HCT116 (cell line): ENCODE results near the gene SERINC1. TPM values are rescaled to one million over a fixed set of nuclear protein-coding genes. Genes with fewer than 3 reads are reported as not detected.

Experiments used
- ATAC-seq: fragments of 200-7000 bp; cut with Tn5 transposase; 2 replicates; pipeline ENCODE4 v1.9.1; 2020; ENCODE audit warnings: mild to moderate bottlenecking, moderate library complexity
- Bru-seq: library from RNA; stranded (reverse); fragments of 400-500 nt; gene quantifications from one replicate; lab custom pipeline; 2021; lab: Mats Ljungman, UMichigan
- BruChase-seq, 2 experiments: library from RNA; stranded (reverse); fragments of 400-500 nt; gene quantifications; one replicate each; lab custom pipeline; 2021; lab: Mats Ljungman, UMichigan
- BruUV-seq: library from RNA; stranded (reverse); fragments of 400-500 nt; replicated peaks from 2 replicates; lab custom pipeline; 2021; lab: Mats Ljungman, UMichigan
- CTCF ChIA-PET: fragments of 300-600 bp; sonication (Branson Sonifier 250); formaldehyde crosslinking; loops from one replicate; lab custom pipeline; 2021; ENCODE audit warnings: antibody characterized with exemption; lab: Charles Lee
- POLR2A ChIA-PET: fragments of 300-600, 350-600 bp; sonication (Branson Sonifier 250); formaldehyde crosslinking; loops from one replicate; lab custom pipeline; 2021; ENCODE audit warnings: antibody characterized with exemption; lab: Charles Lee
- RAD21 ChIA-PET, 2 experiments: fragments of 300-600 bp; sonication (Branson Sonifier 250); formaldehyde crosslinking; loops; one replicate each; lab custom pipeline; 2023; ENCODE audit warnings: low total read pairs in 2 of 2; ENCODE audit not compliant: uncharacterized antibody in 2 of 2, unreplicated experiment in 2 of 2, low non-redundant PET in 1 of 2; lab: Charles Lee
- DNase-seq: peaks from one replicate; pipeline ENCODE4 v3.0.0-alpha.2; 2010; ENCODE audit warnings: low read depth, low spot score
- H2AFZ ChIP-seq: fragments of 200-600 bp; shearing (Covaris generic), sonication (generic); 2 replicates; pipeline ENCODE4 v1.6.1; 2017; ENCODE audit warnings: low read depth, mixed run types, mixed read lengths, antibody characterized with exemption, low read length; ENCODE audit not compliant: poor library complexity, severe bottlenecking
- H3K27ac ChIP-seq: 2 replicates; pipeline ENCODE4 v1.5.1; 2012; ENCODE audit warnings: low read depth, low read length
- H3K27me3 ChIP-seq: fragments of 200-600 bp; sonication (generic); 2 replicates; pipeline ENCODE4 v1.6.1; 2016; ENCODE audit warnings: mixed run types, low read length, mixed read lengths; ENCODE audit not compliant: insufficient read depth
- H3K36me3 ChIP-seq, 2 experiments: fragments of 200-500 bp in 1 of 2; fragments of 200-600 bp in 1 of 2; sonication (Bioruptor generic) in 1 of 2; sonication (generic) in 1 of 2; 2 replicates each; pipeline versions ENCODE4 v1.5.1 to v1.6.1; 2014 to 2016; ENCODE audit warnings: low read length in 2 of 2, inconsistent platforms in 1 of 2, mixed read lengths in 1 of 2, mixed run types in 1 of 2; ENCODE audit not compliant: insufficient read depth in 2 of 2, control insufficient read depth in 1 of 2
- H3K4me1 ChIP-seq, 2 experiments: fragments of 200-600 bp in 1 of 2; sonication (generic) in 1 of 2; 2 replicates each; pipeline versions ENCODE4 v1.5.1 to v1.6.1; 2012 to 2017; ENCODE audit warnings: low read length in 2 of 2, inconsistent platforms in 1 of 2, mild to moderate bottlenecking in 1 of 2, mixed read lengths in 1 of 2, mixed run types in 1 of 2, moderate library complexity in 1 of 2; ENCODE audit not compliant: insufficient read depth in 2 of 2, control insufficient read depth in 1 of 2
- H3K4me2 ChIP-seq: fragments of 200-600 bp; sonication (generic); 2 replicates; pipeline ENCODE4 v1.6.1; 2017; ENCODE audit warnings: mixed run types, low read length, mixed read lengths
- H3K4me3 ChIP-seq, 2 experiments: fragments of 200-600 bp in 1 of 2; sonication (generic) in 1 of 2; replicated peaks in 1 of 2; 2 replicates each; pipeline ENCODE4 v1.5.1; 2011 to 2016; ENCODE audit warnings: low read length in 2 of 2, control low read depth in 1 of 2, low read depth in 1 of 2, mild to moderate bottlenecking in 1 of 2, mixed read lengths in 1 of 2, mixed run types in 1 of 2
- H3K79me2 ChIP-seq: fragments of 200-600 bp; sonication (generic); 2 replicates; pipeline ENCODE4 v1.6.1; 2017; ENCODE audit warnings: mild to moderate bottlenecking, mixed run types, low read length, moderate library complexity, mixed read lengths; ENCODE audit not compliant: insufficient read depth
- H3K9ac ChIP-seq: fragments of 200-600 bp; sonication (generic); 2 replicates; pipeline ENCODE4 v1.6.1; 2016; ENCODE audit warnings: low read length, mixed read lengths
- H3K9me2 ChIP-seq: fragments of 200-600 bp; sonication (generic), shearing (Covaris generic); 2 replicates; pipeline ENCODE4 v1.6.1; 2017; ENCODE audit warnings: mixed run types, mild to moderate bottlenecking, moderate library complexity; ENCODE audit not compliant: insufficient read depth
- H3K9me3 ChIP-seq, 2 experiments: fragments of 200-500 bp in 1 of 2; fragments of 200-600 bp in 1 of 2; sonication (Bioruptor generic) in 1 of 2; sonication (generic) in 1 of 2; 2 replicates each; pipeline ENCODE4 v1.6.1; 2014 to 2017; ENCODE audit warnings: low read length in 2 of 2, mixed read lengths in 2 of 2, inconsistent platforms in 1 of 2, low read depth in 1 of 2, mild to moderate bottlenecking in 1 of 2, mixed run types in 1 of 2, moderate library complexity in 1 of 2; ENCODE audit not compliant: control insufficient read depth in 1 of 2, insufficient read depth in 1 of 2
- H4K20me1 ChIP-seq: fragments of 200-600 bp; sonication (generic), shearing (Covaris generic); 2 replicates; pipeline ENCODE4 v1.6.1; 2017; ENCODE audit warnings: mixed run types, mild to moderate bottlenecking, moderate library complexity; ENCODE audit not compliant: insufficient read depth
- ATF3 ChIP-seq: IDR thresholded peaks from 2 replicates; pipeline ENCODE4 v1.6.1; 2012
- CBX3 ChIP-seq: IDR thresholded peaks from 2 replicates; pipeline ENCODE4 v1.6.1; 2012; ENCODE audit warnings: low read depth
- CEBPB ChIP-seq: IDR thresholded peaks from 2 replicates; pipeline ENCODE4 v1.6.1; 2012; ENCODE audit warnings: low read depth
- EGR1 ChIP-seq: IDR thresholded peaks from 2 replicates; pipeline ENCODE4 v1.6.1; 2012; ENCODE audit warnings: low read depth
- ELF1 ChIP-seq: IDR thresholded peaks from 2 replicates; pipeline ENCODE4 v1.6.1; 2012; ENCODE audit warnings: low read depth, borderline replicate concordance
- EZH2 ChIP-seq: fragments of 200-600 bp; sonication (generic); IDR thresholded peaks from 2 replicates; pipeline ENCODE4 v1.6.1; 2017; ENCODE audit warnings: antibody characterized with exemption, mixed run types
- EZH2phosphoT487 ChIP-seq: fragments of 200-600 bp; IDR thresholded peaks from 2 replicates; pipeline ENCODE4 v1.6.1; 2018; ENCODE audit warnings: antibody characterized with exemption, borderline replicate concordance
- FOSL1 ChIP-seq: IDR thresholded peaks from 2 replicates; pipeline ENCODE4 v1.6.1; 2012; ENCODE audit warnings: low read depth
- JUND ChIP-seq: IDR thresholded peaks from 2 replicates; pipeline ENCODE4 v1.6.1; 2012
- MAX ChIP-seq: IDR thresholded peaks from 2 replicates; pipeline ENCODE4 v1.6.1; 2012
- POLR2A ChIP-seq: IDR thresholded peaks from 2 replicates; pipeline ENCODE4 v1.7.0; 2011; ENCODE audit warnings: borderline replicate concordance; ENCODE audit not compliant: insufficient read depth, insufficient read length; ENCODE audit errors: extremely low read depth
- POLR2AphosphoS5 ChIP-seq: IDR thresholded peaks from 2 replicates; pipeline ENCODE4 v1.6.1; 2011; ENCODE audit warnings: mild to moderate bottlenecking, low read depth, low read length, moderate library complexity
- RAD21 ChIP-seq: IDR thresholded peaks from 2 replicates; pipeline ENCODE4 v1.6.1; 2012; ENCODE audit warnings: low read depth, mild to moderate bottlenecking
- REST ChIP-seq: IDR thresholded peaks from 2 replicates; pipeline ENCODE4 v1.6.1; 2012; ENCODE audit warnings: low read depth
- SIN3A ChIP-seq: IDR thresholded peaks from 2 replicates; pipeline ENCODE4 v1.6.1; 2012; ENCODE audit warnings: low read depth
- SP1 ChIP-seq: IDR thresholded peaks from 2 replicates; pipeline ENCODE4 v1.6.1; 2012; ENCODE audit warnings: low read depth
- SRF ChIP-seq: IDR thresholded peaks from 2 replicates; pipeline ENCODE4 v1.6.1; 2012; ENCODE audit warnings: low read depth
- ZBTB33 ChIP-seq: IDR thresholded peaks from 2 replicates; pipeline ENCODE4 v1.6.1; 2011; ENCODE audit warnings: mild to moderate bottlenecking, low read length, moderate library complexity; ENCODE audit not compliant: insufficient replicate concordance; ENCODE audit errors: extremely low read depth
- ZFX ChIP-seq: fragments of 450-650 bp; IDR thresholded peaks from 2 replicates; pipeline ENCODE4 v1.6.1; 2017
- ZNF274 ChIP-seq: fragments of 200-500 bp; sonication (Bioruptor generic); IDR thresholded peaks from 2 replicates; pipeline ENCODE4 v1.6.1; 2014; ENCODE audit warnings: mild to moderate bottlenecking, low read depth, low read length, inconsistent platforms
- intact Hi-C: fragments of 100-400 bp; cut with micrococcal nuclease; formaldehyde crosslinking; loops from 2 replicates; pipeline ENCODE4 v1.10.0; 2022
- long read RNA-seq: library from polyadenylated mRNA; unstranded; transcript quantifications from one replicate; pipeline ENCODE4 v2.0.0, GENCODE V29; 2021; ENCODE audit not compliant: unreplicated experiment
- polyA plus RNA-seq: library from polyadenylated mRNA; unstranded; fragments of >200 nt; gene quantifications from 2 replicates; pipeline ENCODE4 v1.2.1, GENCODE V29; 2012; ENCODE audit warnings: missing spikeins
- total RNA-seq: library from RNA; stranded (reverse); gene quantifications from one replicate; pipeline ENCODE4 v1.2.1, GENCODE V29; 2021; ENCODE audit not compliant: unreplicated experiment

SERINC1 gene
- total RNA-seq (45.2 TPM), Bru-seq, nascent RNA (percentile 96 among the genes with signal in this experiment), BruChase-seq, experiment 1, labeled RNA remaining after a 6-hour chase (percentile 96 among the genes with signal in this experiment), BruChase-seq, experiment 2, labeled RNA remaining after a 2-hour chase (percentile 93 among the genes with signal in this experiment)
- 29.3 and 33.1 TPM in 2 replicates for polyA plus RNA-seq
- long read RNA-seq, transcript SERINC1-201 (10 exons, 3,137 nt) = major isoform, 97 of 119 reads
- long read RNA-seq, partial matches to known transcripts = 18 of 119 reads
- long read RNA-seq, other reads (novel, unspliced or antisense) = 4 of 119 reads

GRCh38 chr6:122471107-122472021 is at the start of gene SERINC1:
SERINC1 (minus strand) TSS chr6:122471807; CDS start chr6:122471737, 70 bp downstream.
- POLR2A ChIA-PET = no interaction called here
- no peaks in the 10 kb centered on the region for H4K20me1 ChIP-seq
- TF ChIP-seq CBX3 (no peak), POLR2AphosphoS5 (peak; percentile 92), SIN3A (peak; percentile 35), REST (no peak), CEBPB (no peak), EGR1 (no peak), ZNF274 (no peak), EZH2phosphoT487 (no peak), MAX (no peak; the same call in none of the 2 replicates), ZBTB33 (no peak), EZH2 (no peak), SRF (no peak), SP1 (no peak), FOSL1 (no peak), ATF3 (no peak), JUND (no peak), ZFX (no peak), ELF1 (peak; percentile 31; the same call in 1 of the 2 replicates), POLR2A (peak; percentile 79), RAD21 (no peak)

More at GRCh38 chr6:122471107-122472021, at the start of gene SERINC1:
- BruUV-seq = TSS peak; percentile 65
- intact Hi-C loops = no loop called here
- peak within 1 kb of the TSS; percentile 85 for H3K9ac ChIP-seq
- peak within 1 kb of the TSS; percentile 50 for H3K27ac ChIP-seq
- peak within 1 kb of the TSS; percentile 83 to 95 for H3K4me3 ChIP-seq
- no peaks in the 10 kb centered on the region for H3K36me3 ChIP-seq
- H3K4me2 ChIP-seq = peak within 1 kb of the TSS; percentile 86
- H3K9me3 ChIP-seq = no peaks in the 10 kb centered on the region
- DNase-seq (peak; percentile 91), ATAC-seq (peak; percentile 94)
- H3K4me1 ChIP-seq = peaks cover 2 to 10% of the 10 kb centered on the region in 2 experiments; a peak in 3 of 4 replicates
- no peaks in the 10 kb centered on the region for H3K9me2 ChIP-seq
- no peaks in the 10 kb centered on the region for H3K27me3 ChIP-seq
- ChIA-PET CTCF (interaction anchor here (1.2 kb wide), 1 partner anchor 368 kb away, joined by 3 read pairs; no protein-coding TSS in a partner anchor), RAD21 (interaction anchor here in 1 of 2 experiments (0.6 kb wide), 1 partner anchor 72 kb away, joined by 5 read pairs; the partner anchor contains the start of gene HSF2)
- peaks cover 52% of the 10 kb centered on the region for H3K79me2 ChIP-seq
- H2AFZ ChIP-seq = peak within 1 kb of the TSS; percentile 60
